OCI-LY7 (cell line): ENCODE results near the gene HOOK2.

Experiments
- EZH2phosphoT487 ChIP-seq: fragments of 200-600 bp; sonication (generic); IDR thresholded peaks from 2 replicates; pipeline ENCODE4 v1.6.1; 2018; ENCODE audit warnings: low read depth, borderline replicate concordance, mild to moderate bottlenecking, mixed run types, antibody characterized with exemption, low read length, moderate library complexity, mixed read lengths
- TF ChIP-seq, protein P1 (sequence below): fragments of 200-600 bp; sonication (generic); conservative IDR thresholded peaks from 2 replicates; pipeline ENCODE4 v1.5.1; 2014; ENCODE audit warnings: mild to moderate bottlenecking, antibody characterized with exemption, low read length, moderate library complexity, mixed read lengths

- TF ChIP-seq, protein P1, sequence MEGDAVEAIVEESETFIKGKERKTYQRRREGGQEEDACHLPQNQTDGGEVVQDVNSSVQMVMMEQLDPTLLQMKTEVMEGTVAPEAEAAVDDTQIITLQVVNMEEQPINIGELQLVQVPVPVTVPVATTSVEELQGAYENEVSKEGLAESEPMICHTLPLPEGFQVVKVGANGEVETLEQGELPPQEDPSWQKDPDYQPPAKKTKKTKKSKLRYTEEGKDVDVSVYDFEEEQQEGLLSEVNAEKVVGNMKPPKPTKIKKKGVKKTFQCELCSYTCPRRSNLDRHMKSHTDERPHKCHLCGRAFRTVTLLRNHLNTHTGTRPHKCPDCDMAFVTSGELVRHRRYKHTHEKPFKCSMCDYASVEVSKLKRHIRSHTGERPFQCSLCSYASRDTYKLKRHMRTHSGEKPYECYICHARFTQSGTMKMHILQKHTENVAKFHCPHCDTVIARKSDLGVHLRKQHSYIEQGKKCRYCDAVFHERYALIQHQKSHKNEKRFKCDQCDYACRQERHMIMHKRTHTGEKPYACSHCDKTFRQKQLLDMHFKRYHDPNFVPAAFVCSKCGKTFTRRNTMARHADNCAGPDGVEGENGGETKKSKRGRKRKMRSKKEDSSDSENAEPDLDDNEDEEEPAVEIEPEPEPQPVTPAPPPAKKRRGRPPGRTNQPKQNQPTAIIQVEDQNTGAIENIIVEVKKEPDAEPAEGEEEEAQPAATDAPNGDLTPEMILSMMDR = no peak
- no peak for TF ChIP-seq EZH2phosphoT487
Observed at GRCh38 chr19:12722566-12723380, 52.6 kb downstream of the HOOK2 start.
